Mammary microvascular endothelial cell (primary cell): ENCODE data around the gene NAGS. TPM values are rescaled to one million over a fixed set of nuclear protein-coding genes. Genes with fewer than 3 reads are reported as not detected.

Experiments used
- total RNA-seq: library from RNA; depleted of rRNA; stranded (reverse); fragments of >200 nt; gene quantifications from 2 replicates; pipeline ENCODE4 v1.2.3, GENCODE V29; 2015

Gene NAGS, protein sequence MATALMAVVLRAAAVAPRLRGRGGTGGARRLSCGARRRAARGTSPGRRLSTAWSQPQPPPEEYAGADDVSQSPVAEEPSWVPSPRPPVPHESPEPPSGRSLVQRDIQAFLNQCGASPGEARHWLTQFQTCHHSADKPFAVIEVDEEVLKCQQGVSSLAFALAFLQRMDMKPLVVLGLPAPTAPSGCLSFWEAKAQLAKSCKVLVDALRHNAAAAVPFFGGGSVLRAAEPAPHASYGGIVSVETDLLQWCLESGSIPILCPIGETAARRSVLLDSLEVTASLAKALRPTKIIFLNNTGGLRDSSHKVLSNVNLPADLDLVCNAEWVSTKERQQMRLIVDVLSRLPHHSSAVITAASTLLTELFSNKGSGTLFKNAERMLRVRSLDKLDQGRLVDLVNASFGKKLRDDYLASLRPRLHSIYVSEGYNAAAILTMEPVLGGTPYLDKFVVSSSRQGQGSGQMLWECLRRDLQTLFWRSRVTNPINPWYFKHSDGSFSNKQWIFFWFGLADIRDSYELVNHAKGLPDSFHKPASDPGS
- 11.0 and 13.9 TPM in 2 replicates for total RNA-seq

GRCh38 chr17:44004077-44004760 lies at the start of gene NAGS:
TSS of gene NAGS (plus strand) at chr17:44004622. CDS start at chr17:44004664, 42 bp downstream.

DNA sequence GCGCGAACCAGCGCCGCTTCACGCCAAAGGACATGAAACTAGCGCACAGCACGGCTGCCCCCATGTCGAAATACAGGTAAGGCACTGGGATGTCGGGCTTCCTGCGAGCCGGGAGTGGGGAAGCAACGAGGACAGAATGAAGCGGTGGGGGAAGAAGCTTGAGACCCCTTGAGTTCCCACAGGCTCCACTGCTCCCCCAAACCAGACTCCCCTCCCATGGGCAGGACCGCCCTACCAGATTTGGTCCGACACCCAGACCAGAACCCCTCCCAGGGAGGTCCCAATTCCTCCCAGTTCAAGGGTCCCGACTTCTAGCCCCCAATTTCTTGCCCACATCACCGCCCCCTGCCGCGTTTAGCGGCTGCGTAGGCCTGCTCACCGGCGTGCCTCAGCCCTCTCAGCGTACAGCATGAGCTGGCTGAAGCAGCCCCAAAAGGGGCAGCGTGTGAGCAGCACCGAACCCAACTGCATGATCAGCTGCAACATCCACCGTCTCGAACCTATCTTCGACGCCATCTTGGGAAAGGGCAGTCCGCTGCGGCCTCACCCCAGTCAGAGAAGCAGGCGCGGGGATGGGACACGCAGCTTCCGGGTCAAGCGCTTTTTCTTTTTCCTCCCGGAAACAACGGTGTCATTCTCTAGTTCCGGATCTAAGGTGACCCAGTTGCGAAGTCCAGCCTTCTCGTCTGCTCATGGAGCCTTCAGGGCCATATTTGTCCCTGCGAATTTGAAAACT lies 10.2 kb downstream of the NAGS start, which contains the start of gene TMEM101:
Gene TMEM101 (minus strand): TSS at position 527 of the 736 bp plus-strand sequence. CDS start 11 bp downstream, at position 516.

Other genes with a start within 250 kb of the NAGS start
- not detected in 2 replicates for gene SOST, start 245.8 kb upstream of the NAGS start, total RNA-seq
- 51.8 and 53.5 TPM in 2 replicates for gene DUSP3, start 225.6 kb upstream of the NAGS start, total RNA-seq
- not detected in 2 replicates for gene CFAP97D1, start 224.2 kb upstream of the NAGS start, total RNA-seq
- 2.7 and 2.9 TPM in 2 replicates for gene MPP3, start 171.5 kb upstream of the NAGS start, total RNA-seq
- not detected in 2 replicates for gene CD300LG, start 157.4 kb upstream of the NAGS start, total RNA-seq
- gene MPP2, start 97.1 kb upstream of the NAGS start, total RNA-seq: 0.59 and 0.60 TPM in 2 replicates
- not detected in 2 replicates for gene PPY, start 62.1 kb upstream of the NAGS start, total RNA-seq
- not detected in 2 replicates for gene PYY, start 50.7 kb upstream of the NAGS start, total RNA-seq
- gene TMEM101, start 10.3 kb downstream of the NAGS start, total RNA-seq: 37.7 and 48.3 TPM in 2 replicates
- gene LSM12, start 62.0 kb downstream of the NAGS start, total RNA-seq: 48.2 and 48.4 TPM in 2 replicates
- 38.5 and 48.9 TPM in 2 replicates for gene G6PC3, start 66.1 kb downstream of the NAGS start, total RNA-seq
- 39.0 and 42.1 TPM in 2 replicates for gene HDAC5, start 119.0 kb downstream of the NAGS start, total RNA-seq
- gene HROB, start 137.3 kb downstream of the NAGS start, total RNA-seq: 5.0 and 7.2 TPM in 2 replicates
- 0.15 TPM in 1 of 2 replicates, not detected in the other for gene ASB16, start 166.1 kb downstream of the NAGS start, total RNA-seq
- gene TMUB2, start 182.3 kb downstream of the NAGS start, total RNA-seq: 26.7 and 27.2 TPM in 2 replicates
- gene ATXN7L3, start 195.3 kb downstream of the NAGS start, total RNA-seq: 28.8 and 55.3 TPM in 2 replicates
- gene UBTF, start 215.1 kb downstream of the NAGS start, total RNA-seq: 50.5 and 55.8 TPM in 2 replicates